Astrocyte of the hippocampus (primary cell): ENCODE data around the gene TSPAN32.
"Not testable (repeated sequence)": the region's sequence is repeated elsewhere in the genome, so short reads cannot be mapped to it uniquely, and the experiment has no call there.

Experiments
- DNase-seq: peaks from one replicate; pipeline ENCODE4 v3.0.0; 2011; ENCODE audit warnings: low read depth, low spot score

The TSPAN32 gene

GRCh38 chr11:2333486-2334205, 31.8 kb downstream of the TSPAN32 start:
- DNase-seq, result not testable (repeated sequence)

- not testable (repeated sequence) for DNase-seq
Observed at GRCh38 chr11:2335286-2335685, 33.5 kb downstream of the TSPAN32 start.

GRCh38 chr11:2338760-2339159, 36.9 kb downstream of the TSPAN32 start:
- DNase-seq, result not testable (repeated sequence)

- no peak for DNase-seq
Observed at GRCh38 chr11:2342557-2342956, 40.7 kb downstream of the TSPAN32 start.

- DNase-seq, result no peak
Observed at GRCh38 chr11:2342981-2343380, 41.2 kb downstream of the TSPAN32 start.

GRCh38 chr11:2343502-2343901, 41.7 kb downstream of the TSPAN32 start:
- DNase-seq, result no peak

- no peak for DNase-seq
Observed at GRCh38 chr11:2345050-2345449, 43.2 kb downstream of the TSPAN32 start.

- no peak for DNase-seq
Observed at GRCh38 chr11:2346014-2346413, 44.2 kb downstream of the TSPAN32 start.

- no peak for DNase-seq
Observed at GRCh38 chr11:2346586-2347307, 44.9 kb downstream of the TSPAN32 start.

- no peak for DNase-seq
Observed at GRCh38 chr11:2347308-2347830, 45.6 kb downstream of the TSPAN32 start.

GRCh38 chr11:2348986-2349385, 47.2 kb downstream of the TSPAN32 start:
- DNase-seq, result no peak

- DNase-seq, result no peak
Observed at GRCh38 chr11:2351701-2352100, 49.9 kb downstream of the TSPAN32 start.

- DNase-seq, result no peak
Observed at GRCh38 chr11:2352420-2352819, 50.6 kb downstream of the TSPAN32 start.

- no peak for DNase-seq
Observed at GRCh38 chr11:2355000-2355644, 53.3 kb downstream of the TSPAN32 start.

- DNase-seq, result no peak
Observed at GRCh38 chr11:2357246-2357645, 55.4 kb downstream of the TSPAN32 start.

GRCh38 chr11:2357651-2358050, 55.8 kb downstream of the TSPAN32 start:
- not testable (repeated sequence) for DNase-seq

- no peak for DNase-seq
Observed at GRCh38 chr11:2358754-2359442, 57.1 kb downstream of the TSPAN32 start.

GRCh38 chr11:2359557-2359956, 57.7 kb downstream of the TSPAN32 start:
- DNase-seq, result no peak

GRCh38 chr11:2360081-2360642, 58.3 kb downstream of the TSPAN32 start:
- no peak for DNase-seq

GRCh38 chr11:2361565-2361964, 59.8 kb downstream of the TSPAN32 start:
- no peak for DNase-seq

GRCh38 chr11:2362414-2362813, 60.6 kb downstream of the TSPAN32 start:
- DNase-seq, result no peak
